Epidermal melanocyte (primary cell): ENCODE results near the gene NXN.
"Not testable (repeated sequence)": the region's sequence is repeated elsewhere in the genome, so short reads cannot be mapped to it uniquely, and the experiment has no call there.

Experiments
- DNase-seq: peaks from one replicate; pipeline ENCODE4 v3.0.0; 2011; ENCODE audit warnings: low spot score; ENCODE audit not compliant: insufficient read length

The NXN gene

GRCh38 chr17:866568-867103, 112.9 kb downstream of the NXN start:
- no peak for DNase-seq

DNA sequence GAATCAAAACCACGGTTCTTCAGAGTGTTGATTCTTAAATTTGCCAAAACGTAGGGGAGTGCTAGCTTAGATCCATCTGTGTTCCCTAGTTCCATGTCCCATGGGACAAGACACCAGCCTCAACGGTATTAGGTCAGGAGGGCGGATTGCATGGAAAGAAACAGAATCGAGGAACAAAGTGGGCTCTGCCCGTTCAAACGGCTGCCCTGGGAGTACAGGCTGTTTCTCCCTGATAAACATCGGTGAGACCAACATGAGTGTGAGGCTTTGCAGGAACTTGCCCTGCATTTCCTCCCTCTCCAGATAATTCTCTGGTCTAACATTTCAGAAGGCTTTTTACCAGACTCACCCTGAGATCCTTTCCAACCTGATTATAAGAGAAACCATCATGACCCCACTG, 115.3 kb downstream of the NXN start:
- no peak for DNase-seq

GRCh38 chr17:863880-864279, 115.7 kb downstream of the NXN start:
- no peak for DNase-seq

DNA sequence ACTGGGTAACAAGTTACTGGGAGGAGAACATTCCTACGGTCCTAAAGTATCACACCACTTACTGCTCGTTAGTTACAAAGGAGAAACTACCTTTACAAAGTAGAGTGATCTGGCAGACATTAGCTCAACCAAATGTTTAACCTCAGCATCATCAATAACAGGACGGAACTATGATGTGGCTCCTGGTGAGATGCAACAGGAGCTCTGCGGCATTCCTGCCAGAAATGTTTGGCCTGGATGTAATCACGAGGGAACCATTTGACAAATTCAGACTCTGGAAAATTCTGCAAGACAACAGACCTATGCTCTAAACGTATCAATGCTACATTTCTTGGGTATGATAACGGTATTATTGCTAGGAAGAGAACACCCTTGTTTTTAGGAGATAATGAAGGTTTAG, 117.0 kb downstream of the NXN start:
- no peak for DNase-seq

DNA sequence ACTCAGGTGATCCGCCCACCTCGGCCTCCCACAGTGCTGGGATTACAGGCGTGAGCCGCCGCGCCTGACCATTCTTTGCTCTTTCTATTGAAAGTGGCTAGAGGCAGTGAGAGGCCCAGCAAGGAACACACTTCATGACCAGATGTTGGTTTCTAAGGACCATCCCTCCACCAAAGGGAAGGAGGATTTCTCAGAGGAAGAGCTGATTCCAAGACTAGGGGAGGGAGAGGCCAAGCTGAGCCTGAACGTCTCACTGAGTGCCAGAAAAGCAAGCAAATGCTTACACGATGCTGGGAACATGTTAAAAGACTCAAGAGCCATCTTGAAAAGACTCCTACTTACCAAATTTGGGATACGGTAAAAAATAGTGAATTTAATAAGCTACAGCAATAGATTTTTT, 118.2 kb downstream of the NXN start:
- no peak for DNase-seq

DNA sequence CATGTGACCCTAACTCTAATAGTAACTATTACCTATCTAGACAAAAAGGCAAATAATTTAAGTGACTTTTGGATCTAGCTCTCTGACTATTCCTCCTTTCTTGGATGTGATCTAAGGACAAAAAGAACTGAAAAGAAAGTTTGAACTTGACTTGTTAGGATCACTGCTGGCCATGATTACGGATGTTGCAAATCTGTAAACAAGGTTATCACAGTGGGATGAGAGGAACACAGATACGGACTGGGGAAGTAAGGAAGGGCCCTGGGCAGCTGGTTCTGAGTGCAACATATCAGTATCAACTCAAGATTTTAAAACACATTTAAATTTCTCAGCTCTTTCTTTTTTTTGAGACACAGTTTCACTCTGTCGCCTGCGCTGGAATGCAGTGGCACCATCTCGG, 118.8 kb downstream of the NXN start:
- no peak for DNase-seq

GRCh38 chr17:859824-860195, 119.8 kb downstream of the NXN start:
- no peak for DNase-seq

- no peak for DNase-seq
These were observed 120.3 kb downstream of the NXN start for GRCh38 chr17:859061-859823.

DNA sequence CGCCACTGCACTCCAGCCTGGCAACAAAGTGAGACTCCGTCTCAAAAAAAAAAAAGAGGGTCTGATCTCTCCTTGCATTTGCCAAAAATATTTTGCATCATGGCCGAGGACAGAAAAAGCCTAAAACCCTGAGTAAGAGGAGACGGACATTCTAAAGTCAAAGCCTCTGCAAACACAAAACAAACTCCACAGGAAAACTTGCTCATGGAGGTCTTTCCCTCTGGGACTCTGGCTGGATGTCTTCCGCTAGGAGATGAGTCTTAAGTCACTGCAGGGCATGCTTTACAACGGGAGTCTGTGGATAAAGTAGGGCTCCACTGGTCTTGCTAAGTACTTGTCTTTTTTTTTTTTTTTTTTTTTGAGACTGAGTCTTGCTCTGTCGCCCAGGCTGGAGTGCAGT, 123.4 kb downstream of the NXN start:
- no peak for DNase-seq

GRCh38 chr17:855569-855968, 124.0 kb downstream of the NXN start:
- DNase-seq = no peak

- not testable (repeated sequence) for DNase-seq
These were observed 126.7 kb downstream of the NXN start for GRCh38 chr17:852850-853249.

DNA sequence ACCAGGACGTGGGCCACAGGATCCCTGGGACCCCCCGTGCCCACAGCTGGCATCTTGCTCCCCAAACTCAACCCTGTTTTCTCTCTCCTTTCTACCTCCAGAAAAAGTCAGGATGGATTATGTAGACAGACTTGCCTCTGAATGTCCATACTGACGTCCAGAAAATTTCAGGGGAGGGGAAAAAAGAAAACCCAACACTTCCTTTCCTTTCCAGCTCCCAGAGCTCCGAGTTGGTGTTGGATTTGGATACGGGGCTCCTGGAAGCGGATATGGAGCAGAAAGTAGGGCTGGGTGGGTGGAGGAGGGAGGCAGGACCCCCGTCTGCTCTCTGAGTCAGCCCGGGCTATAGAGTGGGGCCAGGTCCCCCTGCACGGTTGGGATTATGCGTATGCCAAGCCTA, 127.2 kb downstream of the NXN start:
- no peak for DNase-seq

GRCh38 chr17:851924-852323, 127.7 kb downstream of the NXN start:
- DNase-seq = no peak

GRCh38 chr17:850851-851763, 128.5 kb downstream of the NXN start:
- DNase-seq = no peak

- DNase-seq = no peak
These were observed 129.3 kb downstream of the NXN start for GRCh38 chr17:850086-850850.

DNA sequence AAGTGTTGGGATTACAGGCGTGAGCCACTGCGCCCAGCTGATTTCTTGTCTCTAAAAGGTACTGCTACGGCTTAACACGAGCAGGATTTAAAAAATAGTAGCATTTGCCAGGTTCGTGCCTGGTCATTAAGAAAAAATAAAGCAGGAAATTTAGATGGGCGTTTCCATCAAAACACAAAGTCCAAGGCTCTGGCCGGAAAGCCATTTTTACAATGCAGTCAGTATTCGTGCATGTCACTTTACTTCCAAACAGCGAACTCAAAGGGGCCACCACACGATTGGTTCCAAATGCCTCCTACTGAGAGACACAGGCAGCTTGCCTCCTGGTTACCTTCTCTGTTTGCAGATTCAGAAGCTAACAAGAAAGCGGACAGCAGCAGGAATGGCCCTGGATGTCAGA, 131.2 kb downstream of the NXN start:
- DNase-seq = no peak

DNA sequence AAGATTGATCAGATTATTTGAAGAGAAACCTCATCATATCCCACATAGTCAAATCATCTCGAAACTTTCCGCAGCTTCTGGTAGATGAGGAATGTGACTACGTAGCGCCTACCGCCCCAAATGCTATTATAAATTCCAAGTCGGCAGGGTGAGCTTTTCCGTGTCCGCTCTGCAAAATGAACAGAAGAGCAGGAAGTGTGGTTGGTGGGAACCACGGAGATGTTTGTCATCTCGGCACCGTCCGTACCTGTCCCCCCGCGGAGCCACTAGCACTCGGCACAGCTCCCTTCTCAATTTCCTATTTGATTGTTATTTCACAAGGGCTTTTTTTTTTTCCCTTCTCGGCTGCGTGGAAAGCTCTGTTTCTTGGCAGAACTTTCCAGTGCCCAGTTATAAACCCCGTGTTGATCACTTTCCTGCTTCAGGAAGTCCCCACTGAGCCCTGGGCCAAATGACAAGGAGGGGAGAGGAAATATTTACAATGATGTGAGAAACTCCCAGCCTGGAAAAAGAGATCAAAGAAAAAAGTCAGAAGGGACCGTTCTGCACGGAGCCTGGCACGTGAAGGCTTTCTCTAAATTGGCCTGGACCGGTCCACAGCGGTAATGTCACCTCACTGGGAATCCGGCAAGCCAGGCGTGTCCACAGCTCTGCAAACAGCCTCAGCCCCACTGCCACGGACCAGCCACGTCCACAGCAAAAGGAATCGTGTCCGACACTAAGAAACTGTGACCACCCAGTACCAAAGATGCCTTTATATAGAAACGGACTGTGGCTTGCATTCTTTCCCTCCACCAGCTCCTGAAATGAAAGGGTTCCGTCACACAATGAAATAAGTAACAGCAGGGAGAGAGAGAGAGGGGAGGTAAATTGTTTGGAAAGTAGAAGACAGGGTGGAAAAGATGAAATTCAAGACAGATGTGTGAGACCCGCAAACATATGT, 132.4 kb downstream of the NXN start:
- no peak for DNase-seq

GRCh38 chr17:841313-841712, 138.3 kb downstream of the NXN start:
- DNase-seq = no peak

DNA sequence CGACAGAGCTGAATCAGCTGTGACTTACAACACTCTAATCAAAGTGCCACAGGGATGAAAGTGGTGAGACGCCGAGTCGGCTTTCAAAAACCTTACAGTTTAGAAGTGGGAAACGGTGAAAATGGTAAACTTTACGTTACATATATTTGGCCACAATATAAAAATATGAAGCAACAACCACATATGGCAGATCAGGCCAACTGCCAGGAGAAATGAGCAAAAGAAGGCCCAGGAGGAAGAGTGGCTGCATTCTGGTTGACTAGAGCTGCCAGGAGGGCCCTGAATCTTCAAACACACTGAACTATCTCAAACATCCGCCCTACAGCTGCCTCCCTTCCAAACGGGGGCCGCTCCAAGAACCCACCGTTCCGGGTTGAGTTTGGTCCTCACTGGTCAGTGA, 141.1 kb downstream of the NXN start:
- DNase-seq = no peak

DNA sequence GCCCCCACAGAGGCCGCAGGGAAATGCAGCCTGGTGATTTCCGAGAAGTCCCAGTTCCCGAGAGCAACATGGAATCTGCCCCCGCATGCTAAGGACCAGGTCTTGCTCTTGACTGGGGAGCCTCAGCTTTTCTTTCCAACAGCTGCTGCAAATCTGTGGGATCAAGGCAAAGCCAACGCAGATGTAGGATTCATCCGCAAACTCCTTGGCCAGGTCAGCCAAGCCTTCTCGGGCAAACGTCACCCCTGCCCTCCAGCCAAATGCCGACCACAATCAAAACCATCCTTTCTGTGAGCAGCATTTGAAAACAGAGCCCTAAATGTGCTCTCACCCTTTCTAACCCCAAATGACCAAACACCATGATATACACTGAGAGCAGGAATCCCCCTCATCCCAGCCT, 143.4 kb downstream of the NXN start:
- DNase-seq = no peak

GRCh38 chr17:835721-836120, 143.9 kb downstream of the NXN start:
- DNase-seq = not testable (repeated sequence)
